Caco-2 (cell line): Measurements from ENCODE around the gene ITPRIPL1. TPM values are rescaled to one million over a fixed set of nuclear protein-coding genes. Genes with fewer than 3 reads are reported as not detected.
A peak's percentile ranks its signal among the peaks of the same experiment; 100 is the strongest.

ENCODE experiments used
- BruUV-seq: library from RNA; stranded (reverse); fragments of 400-500 nt; replicated peaks from 2 replicates; lab custom pipeline; 2021; lab: Mats Ljungman, UMichigan
- CTCF ChIA-PET: fragments of 300-600 bp; sonication (Branson Sonifier 250); formaldehyde crosslinking; loops from one replicate; lab custom pipeline; 2022; ENCODE audit warnings: antibody characterized with exemption; lab: Charles Lee
- POLR2A ChIA-PET: fragments of 300-600 bp; sonication (Branson Sonifier 250); formaldehyde crosslinking; loops from one replicate; lab custom pipeline; 2022; ENCODE audit warnings: antibody characterized with exemption; lab: Charles Lee
- DNase-seq, 2 experiments: peaks; one replicate each; pipeline versions ENCODE4 v3.0.0 to v3.0.0-alpha.2; 2020 to 2022
- H3K27me3 ChIP-seq: replicated peaks from 2 replicates; pipeline ENCODE4 v1.6.0; 2011; ENCODE audit warnings: low read length; ENCODE audit not compliant: control insufficient read depth, insufficient read depth
- H3K36me3 ChIP-seq: 2 replicates; pipeline ENCODE4 v1.5.1; 2011; ENCODE audit warnings: low read length; ENCODE audit not compliant: control insufficient read depth, insufficient read depth
- H3K4me1 ChIP-seq: fragments of 250-450 bp; sonication (Bioruptor Pico); 2 replicates; pipeline ENCODE4 v1.5.1; 2020; ENCODE audit warnings: mild to moderate bottlenecking
- H3K4me3 ChIP-seq: 2 replicates; pipeline ENCODE4 v1.5.1; 2011; ENCODE audit warnings: low read depth, mild to moderate bottlenecking, control low read depth, low read length
- H3K9me3 ChIP-seq: fragments of 250-450 bp; sonication (Bioruptor Pico); 2 replicates; pipeline ENCODE4 v1.5.1; 2020; ENCODE audit warnings: mild to moderate bottlenecking, moderate library complexity
- H3K27ac Mint-ChIP-seq: one replicate; pipeline ENCODE4 v1.8.0; 2022; ENCODE audit warnings: mixed read lengths; ENCODE audit not compliant: unreplicated experiment
- H3K27me3 Mint-ChIP-seq: one replicate; pipeline ENCODE4 v1.8.0; 2022; ENCODE audit warnings: mixed read lengths; ENCODE audit not compliant: insufficient read depth, unreplicated experiment
- H3K36me3 Mint-ChIP-seq: one replicate; pipeline ENCODE4 v1.8.0; 2022; ENCODE audit warnings: mild to moderate bottlenecking, mixed read lengths; ENCODE audit not compliant: insufficient read depth, unreplicated experiment
- H3K4me1 Mint-ChIP-seq: one replicate; pipeline ENCODE4 v1.8.0; 2022; ENCODE audit warnings: low read depth, mixed read lengths; ENCODE audit not compliant: unreplicated experiment
- H3K4me3 Mint-ChIP-seq: one replicate; pipeline ENCODE4 v1.8.0; 2022; ENCODE audit warnings: mild to moderate bottlenecking, moderate library complexity, mixed read lengths; ENCODE audit not compliant: unreplicated experiment
- H3K9me3 Mint-ChIP-seq: one replicate; pipeline ENCODE4 v1.8.0; 2022; ENCODE audit warnings: mixed read lengths; ENCODE audit not compliant: unreplicated experiment
- intact Hi-C: fragments of 100-400 bp; cut with micrococcal nuclease; formaldehyde crosslinking; loops from one replicate; pipeline ENCODE4 v1.10.0; 2022; ENCODE audit not compliant: unreplicated experiment
- total RNA-seq: library from RNA; stranded (reverse); gene quantifications from 2 replicates; pipeline ENCODE4 v1.2.3, GENCODE V29; 2022
- TF ChIP-seq, protein P1 (sequence below), 2 experiments: fragments of 200-600 bp in 1 of 2; IDR thresholded peaks; 1 replicate in 1 of 2; 2 replicates in 1 of 2; pipeline versions ENCODE4 v1.5.1 to v1.8.0; 2011 to 2022; ENCODE audit warnings: antibody characterized with exemption in 1 of 2, control low read depth in 1 of 2, inconsistent platforms in 1 of 2, low read depth in 1 of 2, low read length in 1 of 2, mild to moderate bottlenecking in 1 of 2, moderate library complexity in 1 of 2; ENCODE audit not compliant: insufficient read depth in 1 of 2, severe bottlenecking in 1 of 2, unreplicated experiment in 1 of 2

Gene ITPRIPL1
- total RNA-seq, 1 experiment from 2014 or later, result 1.9 TPM

DNA sequence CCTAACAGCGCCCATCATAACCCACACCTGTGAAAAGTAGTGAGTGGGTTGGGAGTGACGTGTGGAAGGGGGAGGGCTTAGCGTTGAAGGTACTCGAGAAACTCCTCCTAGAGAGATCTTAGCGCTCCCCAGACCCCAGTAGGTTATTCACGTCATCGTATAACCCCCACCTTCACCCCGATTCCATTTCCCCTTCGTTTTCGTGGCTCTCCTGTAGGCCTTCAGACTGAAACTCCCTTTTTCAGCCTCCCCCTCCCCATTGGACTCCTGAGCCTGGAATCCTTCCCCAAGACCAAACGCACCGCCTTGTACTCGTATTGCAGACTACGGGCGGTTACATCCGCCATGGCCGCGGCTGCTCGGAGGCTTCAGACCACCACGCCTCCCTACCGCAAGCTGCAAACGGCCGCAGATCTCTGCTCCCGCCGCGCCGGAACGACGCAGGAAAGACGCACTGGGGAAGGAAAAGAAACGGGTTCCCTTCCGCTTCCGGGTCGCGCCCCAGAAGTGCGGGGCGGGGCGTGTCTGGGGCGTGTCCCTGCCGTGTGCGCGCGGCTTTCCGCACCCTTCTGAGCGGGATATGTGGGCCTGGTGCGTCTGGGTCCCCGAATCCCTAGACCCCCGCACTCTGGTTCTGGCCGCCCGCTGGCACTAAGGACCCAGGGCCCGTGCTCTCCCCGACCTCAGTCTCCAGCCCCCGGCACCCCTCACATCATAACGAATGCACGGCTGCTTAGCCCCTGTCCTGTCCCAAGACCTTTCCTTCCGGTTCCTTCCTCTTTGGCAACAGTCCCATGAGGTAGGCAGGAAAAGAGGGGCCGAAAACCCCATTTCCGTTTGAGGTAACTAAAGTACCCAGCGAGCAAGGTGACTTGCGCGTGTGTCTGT lies 19.8 kb upstream of the ITPRIPL1 start, which contains the start of gene SNRNP200:
Gene SNRNP200 (minus strand): TSS at position 456 of the 888 bp plus-strand sequence. CDS start 109 bp downstream, at position 347.
- H3K4me3 ChIP-seq, result peak within 1 kb of the TSS; percentile 51
- peak within 1 kb of the TSS; percentile 99 for H3K27ac Mint-ChIP-seq
- ChIA-PET POLR2A (interaction anchor here (0.5 to 1.2 kb wide), 4 partner anchors 15 to 198 kb away, joined by 3 to 13 read pairs (median 4); partner anchors contain the start of gene NCAPH), CTCF (no interaction called here)
- peak; percentile 91 for DNase-seq
- H3K27me3 Mint-ChIP-seq, result no peaks in the 10 kb centered on the region
- H3K36me3 ChIP-seq, result peaks cover 6% of the 10 kb centered on the region; the same call in 1 of the 2 replicates
- peaks cover 17% of the 10 kb centered on the region for H3K4me1 Mint-ChIP-seq
- no TSS peak for BruUV-seq
- TF ChIP-seq, protein P1, sequence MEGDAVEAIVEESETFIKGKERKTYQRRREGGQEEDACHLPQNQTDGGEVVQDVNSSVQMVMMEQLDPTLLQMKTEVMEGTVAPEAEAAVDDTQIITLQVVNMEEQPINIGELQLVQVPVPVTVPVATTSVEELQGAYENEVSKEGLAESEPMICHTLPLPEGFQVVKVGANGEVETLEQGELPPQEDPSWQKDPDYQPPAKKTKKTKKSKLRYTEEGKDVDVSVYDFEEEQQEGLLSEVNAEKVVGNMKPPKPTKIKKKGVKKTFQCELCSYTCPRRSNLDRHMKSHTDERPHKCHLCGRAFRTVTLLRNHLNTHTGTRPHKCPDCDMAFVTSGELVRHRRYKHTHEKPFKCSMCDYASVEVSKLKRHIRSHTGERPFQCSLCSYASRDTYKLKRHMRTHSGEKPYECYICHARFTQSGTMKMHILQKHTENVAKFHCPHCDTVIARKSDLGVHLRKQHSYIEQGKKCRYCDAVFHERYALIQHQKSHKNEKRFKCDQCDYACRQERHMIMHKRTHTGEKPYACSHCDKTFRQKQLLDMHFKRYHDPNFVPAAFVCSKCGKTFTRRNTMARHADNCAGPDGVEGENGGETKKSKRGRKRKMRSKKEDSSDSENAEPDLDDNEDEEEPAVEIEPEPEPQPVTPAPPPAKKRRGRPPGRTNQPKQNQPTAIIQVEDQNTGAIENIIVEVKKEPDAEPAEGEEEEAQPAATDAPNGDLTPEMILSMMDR (IDR thresholded peaks at IDR 0.05; ENCODE audit: insufficient read depth in 1 of 2, low read depth in 1 of 2, low read length in 1 of 2, severe bottlenecking in 1 of 2, unreplicated experiment in 1 of 2), result no peak
- H3K36me3 Mint-ChIP-seq, result peaks cover 55% of the 10 kb centered on the region
- no peaks in the 10 kb centered on the region for H3K9me3 ChIP-seq
- no peaks in the 10 kb centered on the region for H3K4me1 ChIP-seq
- no peaks in the 10 kb centered on the region for H3K9me3 Mint-ChIP-seq
- peak within 1 kb of the TSS; percentile 96 for H3K4me3 Mint-ChIP-seq
- no peaks in the 10 kb centered on the region for H3K27me3 ChIP-seq
- intact Hi-C loops, result loop anchor here (1.0 kb wide), 3 partner anchors 30 to 204 kb away; partner anchors contain the start of genes CIAO1 and NCAPH

DNA sequence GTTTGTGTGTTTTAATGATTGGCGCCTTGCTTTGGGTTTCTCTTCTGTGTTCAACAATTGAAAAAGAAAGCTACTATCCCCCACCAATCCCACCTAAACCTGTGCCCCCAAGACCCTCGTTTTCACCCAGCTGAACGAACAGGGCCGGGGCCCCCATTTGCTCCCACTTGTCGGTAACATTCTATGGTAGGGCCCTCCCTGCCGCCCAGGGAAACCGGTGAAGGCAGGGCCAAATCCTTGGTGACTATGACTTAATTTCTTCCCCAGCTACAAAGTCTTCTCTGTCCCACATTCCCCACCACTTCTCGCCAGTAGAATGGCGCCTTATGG lies 19.2 kb upstream of the ITPRIPL1 start:
- Mint-ChIP-seq H3K4me3 (peak overlapping the region; percentile 96), H3K27ac (peak overlapping the region; percentile 99), H3K36me3 (peaks cover 52% of the 10 kb centered on the region), H3K27me3 (no peaks in the 10 kb centered on the region), H3K4me1 (peaks cover 17% of the 10 kb centered on the region), H3K9me3 (no peaks in the 10 kb centered on the region)
- BruUV-seq, result TSS peak; percentile 92
- Histone ChIP-seq H3K36me3 (peaks cover 4% of the 10 kb centered on the region; the same call in 1 of the 2 replicates), H3K9me3 (no peaks in the 10 kb centered on the region), H3K4me3 (peak overlapping the region; percentile 51), H3K4me1 (no peaks in the 10 kb centered on the region), H3K27me3 (no peaks in the 10 kb centered on the region)
- CTCF ChIA-PET, result no interaction called here
- POLR2A ChIA-PET, result interaction anchor here (0.5 to 0.8 kb wide), 3 partner anchors 14 to 198 kb away, joined by 3 to 4 read pairs (median 4); partner anchors contain the start of gene NCAPH
- intact Hi-C loops, result loop anchor here (1.0 kb wide), 3 partner anchors 29 to 203 kb away; partner anchors contain the start of genes CIAO1 and NCAPH
- TF ChIP-seq, protein P1 (IDR thresholded peaks at IDR 0.05; ENCODE audit: insufficient read depth in 1 of 2, low read depth in 1 of 2, low read length in 1 of 2, severe bottlenecking in 1 of 2, unreplicated experiment in 1 of 2), result no peak
- DNase-seq, result peak in 1 of 2 experiments; percentile 6

DNA sequence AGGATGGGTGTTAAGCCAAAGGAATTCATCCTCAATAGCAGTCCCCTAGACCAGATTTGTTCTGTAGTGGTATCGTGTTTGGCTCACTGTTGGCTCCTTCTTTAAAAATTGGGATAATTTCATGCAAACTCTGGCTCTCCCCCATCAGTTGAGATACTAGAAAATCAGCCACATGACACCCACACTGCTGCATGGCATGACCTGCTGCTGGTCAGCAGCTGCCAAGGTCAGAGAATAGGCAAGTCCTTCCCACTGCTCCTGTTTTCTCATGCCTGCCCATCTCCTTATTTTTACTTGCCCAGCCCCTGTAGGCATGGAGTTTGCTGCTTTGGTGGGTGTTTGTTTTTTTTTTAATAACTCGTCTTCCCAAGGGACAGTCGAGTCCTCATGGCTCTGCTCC lies 18.7 kb upstream of the ITPRIPL1 start:
- peaks cover 17% of the 10 kb centered on the region for H3K4me1 Mint-ChIP-seq
- POLR2A ChIA-PET, result interaction anchor here (0.6 to 0.8 kb wide), 3 partner anchors 14 to 60 kb away, joined by 3 to 4 read pairs (median 4); partner anchors contain the start of gene NCAPH
- TF ChIP-seq, protein P1 (IDR thresholded peaks at IDR 0.05; ENCODE audit: insufficient read depth in 1 of 2, low read depth in 1 of 2, low read length in 1 of 2, severe bottlenecking in 1 of 2, unreplicated experiment in 1 of 2), result no peak
- no peaks in the 10 kb centered on the region for H3K4me1 ChIP-seq
- H3K9me3 ChIP-seq, result no peaks in the 10 kb centered on the region
- CTCF ChIA-PET, result no interaction called here
- no TSS peak for BruUV-seq
- H3K27me3 Mint-ChIP-seq, result no peaks in the 10 kb centered on the region
- H3K27ac Mint-ChIP-seq, result peak overlapping the region; percentile 99
- H3K27me3 ChIP-seq, result no peaks in the 10 kb centered on the region
- DNase-seq, result no peak
- peak overlapping the region; percentile 96 for H3K4me3 Mint-ChIP-seq
- intact Hi-C loops, result no loop called here
- 0 out of 2 replicates have a peak, but pooled peaks cover 3% of the 10 kb centered on the region for H3K36me3 ChIP-seq
- peaks cover 47% of the 10 kb centered on the region for H3K36me3 Mint-ChIP-seq
- no peaks in the 10 kb centered on the region for H3K9me3 Mint-ChIP-seq
- peak overlapping the region; percentile 51 for H3K4me3 ChIP-seq
